Measurements from ENCODE around the gene UBTF.

Gene UBTF, protein sequence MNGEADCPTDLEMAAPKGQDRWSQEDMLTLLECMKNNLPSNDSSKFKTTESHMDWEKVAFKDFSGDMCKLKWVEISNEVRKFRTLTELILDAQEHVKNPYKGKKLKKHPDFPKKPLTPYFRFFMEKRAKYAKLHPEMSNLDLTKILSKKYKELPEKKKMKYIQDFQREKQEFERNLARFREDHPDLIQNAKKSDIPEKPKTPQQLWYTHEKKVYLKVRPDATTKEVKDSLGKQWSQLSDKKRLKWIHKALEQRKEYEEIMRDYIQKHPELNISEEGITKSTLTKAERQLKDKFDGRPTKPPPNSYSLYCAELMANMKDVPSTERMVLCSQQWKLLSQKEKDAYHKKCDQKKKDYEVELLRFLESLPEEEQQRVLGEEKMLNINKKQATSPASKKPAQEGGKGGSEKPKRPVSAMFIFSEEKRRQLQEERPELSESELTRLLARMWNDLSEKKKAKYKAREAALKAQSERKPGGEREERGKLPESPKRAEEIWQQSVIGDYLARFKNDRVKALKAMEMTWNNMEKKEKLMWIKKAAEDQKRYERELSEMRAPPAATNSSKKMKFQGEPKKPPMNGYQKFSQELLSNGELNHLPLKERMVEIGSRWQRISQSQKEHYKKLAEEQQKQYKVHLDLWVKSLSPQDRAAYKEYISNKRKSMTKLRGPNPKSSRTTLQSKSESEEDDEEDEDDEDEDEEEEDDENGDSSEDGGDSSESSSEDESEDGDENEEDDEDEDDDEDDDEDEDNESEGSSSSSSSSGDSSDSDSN

GRCh38 chr17:44219616-44220212 is at the start of gene UBTF:
UBTF (minus strand) TSS chr17:44219675; CDS start chr17:44218229, 1,446 bp downstream.
- DNase-seq (ENCODE audit: low read depth in 2 of 2): peak in 1 of 2 donors; percentile 72
- TF ChIP-seq, protein P1, sequence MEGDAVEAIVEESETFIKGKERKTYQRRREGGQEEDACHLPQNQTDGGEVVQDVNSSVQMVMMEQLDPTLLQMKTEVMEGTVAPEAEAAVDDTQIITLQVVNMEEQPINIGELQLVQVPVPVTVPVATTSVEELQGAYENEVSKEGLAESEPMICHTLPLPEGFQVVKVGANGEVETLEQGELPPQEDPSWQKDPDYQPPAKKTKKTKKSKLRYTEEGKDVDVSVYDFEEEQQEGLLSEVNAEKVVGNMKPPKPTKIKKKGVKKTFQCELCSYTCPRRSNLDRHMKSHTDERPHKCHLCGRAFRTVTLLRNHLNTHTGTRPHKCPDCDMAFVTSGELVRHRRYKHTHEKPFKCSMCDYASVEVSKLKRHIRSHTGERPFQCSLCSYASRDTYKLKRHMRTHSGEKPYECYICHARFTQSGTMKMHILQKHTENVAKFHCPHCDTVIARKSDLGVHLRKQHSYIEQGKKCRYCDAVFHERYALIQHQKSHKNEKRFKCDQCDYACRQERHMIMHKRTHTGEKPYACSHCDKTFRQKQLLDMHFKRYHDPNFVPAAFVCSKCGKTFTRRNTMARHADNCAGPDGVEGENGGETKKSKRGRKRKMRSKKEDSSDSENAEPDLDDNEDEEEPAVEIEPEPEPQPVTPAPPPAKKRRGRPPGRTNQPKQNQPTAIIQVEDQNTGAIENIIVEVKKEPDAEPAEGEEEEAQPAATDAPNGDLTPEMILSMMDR (IDR thresholded peaks at IDR 0.05; ENCODE audit: low read depth, low read length): no peak
- H3K4me3 ChIP-seq (replicated peaks in 1 of 2; ENCODE audit: low read depth in 2 of 2, low read length in 2 of 2): peak within 1 kb of the TSS; percentile 89

GRCh38 chr17:44268709-44269534 is 49.4 kb upstream of the UBTF start:
- TF ChIP-seq, protein P1 (IDR thresholded peaks at IDR 0.05; ENCODE audit: low read depth, low read length): no peak
- H3K4me3 ChIP-seq (replicated peaks in 1 of 2; ENCODE audit: low read depth in 2 of 2, low read length in 2 of 2): no peak overlapping the region
- no peak for DNase-seq (ENCODE audit: low read depth in 2 of 2)

GRCh38 chr17:44267818-44268490 is 48.5 kb upstream of the UBTF start, which contains the start of gene SLC4A1:
SLC4A1 (minus strand) TSS chr17:44268135; CDS start chr17:44262866, 5,269 bp downstream.
- DNase-seq (ENCODE audit: low read depth in 2 of 2): no peak
- no peak within 1 kb of the TSS for H3K4me3 ChIP-seq (replicated peaks in 1 of 2; ENCODE audit: low read depth in 2 of 2, low read length in 2 of 2)
- TF ChIP-seq, protein P1 (IDR thresholded peaks at IDR 0.05; ENCODE audit: low read depth, low read length): no peak

GRCh38 chr17:44267165-44267455 is 47.6 kb upstream of the UBTF start:
- TF ChIP-seq, protein P1 (IDR thresholded peaks at IDR 0.05; ENCODE audit: low read depth, low read length): no peak

DNA sequence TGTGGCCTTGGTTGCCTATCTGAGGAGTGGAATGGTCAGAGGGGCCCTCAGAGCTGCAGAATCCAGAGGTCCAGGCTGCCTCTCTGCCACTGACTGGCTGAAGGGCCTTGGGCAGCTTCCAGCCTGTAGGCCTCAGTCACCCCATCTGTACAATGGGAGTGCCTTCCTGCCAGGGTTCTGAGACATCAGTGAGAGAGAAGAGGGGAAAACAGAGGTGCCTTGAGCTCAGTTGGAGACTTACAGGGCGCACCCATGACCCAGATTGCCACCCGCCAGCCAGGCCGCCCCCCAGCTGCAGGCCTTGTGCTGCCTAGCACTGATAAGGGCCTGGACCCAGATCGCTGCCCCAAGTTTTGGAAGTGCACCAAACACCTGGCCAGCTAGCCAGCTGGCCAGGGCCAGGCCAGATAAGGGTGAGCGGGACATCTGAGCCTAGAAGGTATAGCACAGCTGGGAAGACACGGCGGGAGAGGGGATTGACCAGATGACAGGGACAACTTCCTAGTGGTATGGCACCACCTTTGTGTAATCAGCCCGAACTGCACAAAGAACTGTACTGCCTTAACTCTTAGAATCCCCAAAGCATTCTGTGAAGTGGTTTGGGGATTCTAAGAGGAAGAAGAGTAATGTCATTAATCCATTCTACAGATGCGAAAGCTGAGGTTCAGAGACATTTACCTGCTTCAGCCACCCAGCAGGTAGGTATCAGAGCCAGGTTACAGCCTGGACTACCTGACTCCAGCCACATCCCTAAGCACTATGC is 47.1 kb upstream of the UBTF start:
- no peak overlapping the region for H3K4me3 ChIP-seq (replicated peaks in 1 of 2; ENCODE audit: low read depth in 2 of 2, low read length in 2 of 2)
- TF ChIP-seq, protein P1 (IDR thresholded peaks at IDR 0.05; ENCODE audit: low read depth, low read length): no peak
- peak in 1 of 2 donors; percentile 10 for DNase-seq (ENCODE audit: low read depth in 2 of 2)

More at GRCh38 chr17:44267165-44267455, 47.6 kb upstream of the UBTF start:
- H3K4me3 ChIP-seq (replicated peaks in 1 of 2; ENCODE audit: low read depth in 2 of 2, low read length in 2 of 2): no peak overlapping the region
- no peak for DNase-seq (ENCODE audit: low read depth in 2 of 2)

All from cardiac fibroblast (primary cell).